Lower leg skin (tissue), 3 donors: ENCODE measurements around the gene KRTAP6-3.

Experiments used
- CTCF ChIP-seq, 3 donors: fragments of 450-650 bp; IDR thresholded peaks; one replicate each; pipeline ENCODE4 v1.5.1; 2016; ENCODE audit warnings: antibody characterized with exemption in 3 of 3, mild to moderate bottlenecking in 3 of 3, moderate library complexity in 2 of 3
- POLR2A ChIP-seq, 2 donors: fragments of 450-650 bp; IDR thresholded peaks; one replicate each; pipeline ENCODE4 v1.6.1; 2016 to 2017; ENCODE audit warnings: antibody characterized with exemption in 2 of 2, mild to moderate bottlenecking in 1 of 2, moderate library complexity in 1 of 2

GRCh38 chr21:30623362-30623761 is 31.1 kb downstream of the KRTAP6-3 start:
- TF ChIP-seq POLR2A (IDR thresholded peaks at IDR 0.05) (no peak), CTCF (IDR thresholded peaks at IDR 0.05) (no peak)
